Measurements from ENCODE around the gene TRAF7.

TRAF7 gene

DNA sequence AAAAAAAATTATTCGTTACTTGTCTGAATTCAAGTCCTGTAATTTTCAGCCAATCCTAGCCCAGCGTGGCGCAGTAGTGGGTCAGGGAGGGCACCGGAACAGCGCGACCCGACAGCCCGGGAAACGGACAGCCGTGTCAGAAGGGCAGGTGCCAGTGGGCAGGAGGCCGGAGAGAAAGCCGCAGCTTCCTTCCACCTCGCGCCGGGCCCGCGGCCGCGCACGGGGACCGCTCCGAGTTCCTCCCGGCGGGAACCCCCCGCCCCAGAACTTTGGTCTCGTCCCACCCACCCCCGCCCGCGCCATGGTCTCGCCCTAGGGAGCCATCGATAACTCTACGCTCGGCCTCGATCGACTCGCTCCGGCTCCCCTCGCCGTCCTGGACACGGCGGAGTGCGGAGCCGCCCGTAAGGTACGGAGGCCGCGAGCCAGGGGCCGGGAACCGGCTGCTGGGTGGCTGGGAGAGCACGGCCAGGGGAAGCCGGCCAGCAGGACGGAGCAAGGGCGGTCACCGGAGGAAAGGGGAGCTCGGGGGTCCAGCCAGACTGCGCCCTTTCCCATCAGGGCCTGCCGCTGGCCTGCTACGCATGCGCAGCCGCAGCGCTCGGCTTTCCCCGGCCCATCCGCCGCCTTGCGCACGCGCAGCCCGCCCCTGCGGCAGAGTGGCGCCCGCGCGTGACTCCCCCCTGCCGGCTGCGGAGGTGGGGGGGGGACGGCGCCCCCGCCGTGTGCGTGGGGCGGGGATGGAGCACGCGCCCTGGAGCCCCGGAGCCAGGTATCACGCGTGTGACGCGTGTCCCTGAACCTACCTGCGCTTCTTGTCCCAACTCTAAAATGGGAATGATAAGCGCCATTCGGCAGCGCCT is 49.8 kb downstream of the TRAF7 start, which contains the start of gene MLST8:
Gene MLST8 (plus strand): TSS at position 351 of the 863 bp plus-strand sequence. CDS start 632 bp downstream, outside the sequence.
- peak within 1 kb of the TSS; percentile 90 for H2AFZ ChIP-seq (ENCODE audit: low read length, unreplicated experiment)
- H3K27ac ChIP-seq (ENCODE audit: low read depth, low read length) = peak within 1 kb of the TSS; percentile 88
- H3K36me3 ChIP-seq (ENCODE audit: insufficient read depth, low read length) = peaks cover 6% of the 10 kb centered on the region; the same call in 1 of the 2 replicates
- no peaks in the 10 kb centered on the region for H3K27me3 ChIP-seq (ENCODE audit: insufficient read depth, low read length)
- peaks cover 9% of the 10 kb centered on the region for H3K4me1 ChIP-seq (ENCODE audit: control insufficient read depth, insufficient read depth, low read length, unreplicated experiment)
- peak within 1 kb of the TSS; percentile 100 for H3K4me3 ChIP-seq (ENCODE audit: low read depth, low read length)
- H3K79me2 ChIP-seq (ENCODE audit: control insufficient read depth, insufficient read depth, low read length, unreplicated experiment) = peaks cover 8% of the 10 kb centered on the region

DNA sequence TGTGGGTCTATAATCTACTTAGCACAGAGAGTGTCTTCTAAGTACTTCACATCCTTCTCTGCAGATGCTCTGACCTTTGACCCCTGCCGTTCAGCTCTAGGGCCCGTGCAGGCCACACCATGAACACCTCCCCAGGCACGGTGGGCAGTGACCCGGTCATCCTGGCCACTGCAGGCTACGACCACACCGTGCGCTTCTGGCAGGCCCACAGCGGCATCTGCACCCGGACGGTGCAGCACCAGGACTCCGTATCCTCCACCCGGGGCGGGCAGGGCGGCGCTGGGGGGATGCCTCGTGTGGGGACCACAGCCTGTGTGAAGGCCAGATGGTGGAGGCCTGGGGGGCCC is 50.4 kb downstream of the TRAF7 start:
- peak overlapping the region; percentile 90 for H2AFZ ChIP-seq (ENCODE audit: low read length, unreplicated experiment)
- 0 out of 2 replicates have a peak overlapping the region, but pooled peaks have one; percentile 88 for H3K27ac ChIP-seq (ENCODE audit: low read depth, low read length)
- H3K27me3 ChIP-seq (ENCODE audit: insufficient read depth, low read length) = no peaks in the 10 kb centered on the region
- peak overlapping the region; percentile 100 for H3K4me3 ChIP-seq (ENCODE audit: low read depth, low read length)
- peaks cover 6% of the 10 kb centered on the region; the same call in 1 of the 2 replicates for H3K36me3 ChIP-seq (ENCODE audit: insufficient read depth, low read length)
- H3K4me1 ChIP-seq (ENCODE audit: control insufficient read depth, insufficient read depth, low read length, unreplicated experiment) = peaks cover 9% of the 10 kb centered on the region
- peaks cover 8% of the 10 kb centered on the region for H3K79me2 ChIP-seq (ENCODE audit: control insufficient read depth, insufficient read depth, low read length, unreplicated experiment)

DNA sequence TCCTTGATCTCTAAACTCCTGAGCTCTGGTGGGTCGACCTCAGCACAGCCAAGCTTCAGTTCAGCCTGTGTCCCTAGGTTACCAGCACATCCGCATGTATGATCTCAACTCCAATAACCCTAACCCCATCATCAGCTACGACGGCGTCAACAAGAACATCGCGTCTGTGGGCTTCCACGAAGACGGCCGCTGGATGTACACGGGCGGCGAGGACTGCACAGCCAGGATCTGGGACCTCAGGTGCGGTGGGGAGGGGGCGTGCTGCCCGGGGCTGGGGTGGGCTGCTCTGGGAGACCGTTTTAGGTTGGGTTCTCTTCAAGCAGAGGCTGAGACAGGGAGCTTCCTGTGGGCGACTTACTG is 50.8 kb downstream of the TRAF7 start:
- Histone ChIP-seq H2AFZ (ENCODE audit: low read length, unreplicated experiment) (no peak overlapping the region), H3K79me2 (ENCODE audit: control insufficient read depth, insufficient read depth, low read length, unreplicated experiment) (peaks cover 8% of the 10 kb centered on the region), H3K27ac (ENCODE audit: low read depth, low read length) (no peak overlapping the region), H3K27me3 (ENCODE audit: insufficient read depth, low read length) (no peaks in the 10 kb centered on the region), H3K36me3 (ENCODE audit: insufficient read depth, low read length) (peaks cover 6% of the 10 kb centered on the region; the same call in 1 of the 2 replicates), H3K4me1 (ENCODE audit: control insufficient read depth, insufficient read depth, low read length, unreplicated experiment) (peaks cover 9% of the 10 kb centered on the region), H3K4me3 (ENCODE audit: low read depth, low read length) (peak overlapping the region; percentile 100)

DNA sequence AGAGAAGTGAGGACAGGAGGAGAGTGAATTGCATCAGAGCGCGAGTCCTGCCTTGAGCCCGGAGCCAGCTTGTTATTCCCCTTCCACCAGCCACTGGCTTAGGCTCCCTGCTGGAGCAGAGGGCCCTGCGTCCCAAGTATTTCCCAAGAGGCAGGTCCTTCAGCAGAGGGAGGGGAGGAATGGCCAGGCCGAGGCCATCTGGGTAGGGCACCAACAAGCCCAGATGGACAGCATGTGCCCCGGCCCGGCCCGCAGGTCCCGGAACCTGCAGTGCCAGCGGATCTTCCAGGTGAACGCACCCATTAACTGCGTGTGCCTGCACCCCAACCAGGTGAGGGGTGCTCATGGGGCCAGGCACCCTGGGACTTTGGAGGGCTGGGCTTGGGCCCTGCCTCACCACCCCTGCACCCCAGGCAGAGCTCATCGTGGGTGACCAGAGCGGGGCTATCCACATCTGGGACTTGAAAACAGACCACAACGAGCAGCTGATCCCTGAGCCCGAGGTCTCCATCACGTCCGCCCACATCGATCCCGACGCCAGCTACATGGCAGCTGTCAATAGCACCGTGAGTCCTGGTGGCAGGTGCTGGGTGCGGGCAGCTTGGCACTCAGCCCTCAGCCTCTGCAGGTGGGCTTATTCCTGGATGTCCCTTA is 51.3 kb downstream of the TRAF7 start:
- H3K27ac ChIP-seq (ENCODE audit: low read depth, low read length) = no peak overlapping the region
- peaks cover 8% of the 10 kb centered on the region for H3K79me2 ChIP-seq (ENCODE audit: control insufficient read depth, insufficient read depth, low read length, unreplicated experiment)
- peaks cover 9% of the 10 kb centered on the region for H3K4me1 ChIP-seq (ENCODE audit: control insufficient read depth, insufficient read depth, low read length, unreplicated experiment)
- no peak overlapping the region for H2AFZ ChIP-seq (ENCODE audit: low read length, unreplicated experiment)
- H3K27me3 ChIP-seq (ENCODE audit: insufficient read depth, low read length) = no peaks in the 10 kb centered on the region
- H3K4me3 ChIP-seq (ENCODE audit: low read depth, low read length) = peak overlapping the region; percentile 100; the same call in 1 of the 2 replicates
- peaks cover 6% of the 10 kb centered on the region; the same call in 1 of the 2 replicates for H3K36me3 ChIP-seq (ENCODE audit: insufficient read depth, low read length)

DNA sequence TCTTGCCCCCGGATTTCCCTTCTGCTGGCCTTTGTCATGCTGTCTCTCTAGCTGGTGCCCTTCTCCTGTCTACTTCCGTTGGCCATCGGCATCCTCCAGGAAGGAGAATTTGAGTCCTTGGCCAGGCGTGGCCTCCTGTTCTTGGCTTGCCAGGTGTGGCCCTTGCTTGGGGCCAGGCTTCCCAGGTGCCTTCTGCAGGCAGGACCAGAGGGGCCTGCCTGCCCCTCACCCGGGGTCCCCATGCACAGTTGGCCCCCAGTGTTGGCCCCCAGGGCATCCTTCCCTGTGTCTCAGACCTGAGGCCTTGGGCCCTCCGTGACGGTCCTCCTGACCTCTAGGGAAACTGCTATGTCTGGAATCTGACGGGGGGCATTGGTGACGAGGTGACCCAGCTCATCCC is 52.3 kb downstream of the TRAF7 start:
- no peaks in the 10 kb centered on the region for H3K27me3 ChIP-seq (ENCODE audit: insufficient read depth, low read length)
- peaks cover 17% of the 10 kb centered on the region for H3K79me2 ChIP-seq (ENCODE audit: control insufficient read depth, insufficient read depth, low read length, unreplicated experiment)
- no peak overlapping the region for H3K4me3 ChIP-seq (ENCODE audit: low read depth, low read length)
- peaks cover 17% of the 10 kb centered on the region for H3K4me1 ChIP-seq (ENCODE audit: control insufficient read depth, insufficient read depth, low read length, unreplicated experiment)
- H3K36me3 ChIP-seq (ENCODE audit: insufficient read depth, low read length) = peaks cover 10% of the 10 kb centered on the region; the same call in 1 of the 2 replicates
- H3K27ac ChIP-seq (ENCODE audit: low read depth, low read length) = no peak overlapping the region
- H2AFZ ChIP-seq (ENCODE audit: low read length, unreplicated experiment) = no peak overlapping the region

DNA sequence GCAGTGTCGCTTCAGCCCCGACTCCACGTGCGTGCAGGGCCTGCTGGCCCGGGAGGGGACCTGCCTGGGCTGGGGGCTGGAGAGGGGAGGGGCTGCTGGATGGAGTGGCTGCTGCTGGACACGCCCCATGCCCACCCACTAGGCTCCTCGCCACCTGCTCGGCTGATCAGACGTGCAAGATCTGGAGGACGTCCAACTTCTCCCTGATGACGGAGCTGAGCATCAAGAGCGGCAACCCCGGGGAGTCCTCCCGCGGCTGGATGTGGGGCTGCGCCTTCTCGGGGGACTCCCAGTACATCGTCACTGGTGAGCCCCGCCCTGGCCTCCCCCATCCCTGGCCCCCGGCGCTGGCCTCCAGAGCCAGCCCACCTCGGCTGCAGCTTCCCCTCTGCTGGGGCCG is 52.7 kb downstream of the TRAF7 start:
- no peaks in the 10 kb centered on the region for H3K27me3 ChIP-seq (ENCODE audit: insufficient read depth, low read length)
- no peak overlapping the region for H3K4me3 ChIP-seq (ENCODE audit: low read depth, low read length)
- no peak overlapping the region for H2AFZ ChIP-seq (ENCODE audit: low read length, unreplicated experiment)
- H3K36me3 ChIP-seq (ENCODE audit: insufficient read depth, low read length) = peaks cover 11% of the 10 kb centered on the region; the same call in 1 of the 2 replicates
- H3K27ac ChIP-seq (ENCODE audit: low read depth, low read length) = no peak overlapping the region
- H3K4me1 ChIP-seq (ENCODE audit: control insufficient read depth, insufficient read depth, low read length, unreplicated experiment) = peaks cover 22% of the 10 kb centered on the region
- H3K79me2 ChIP-seq (ENCODE audit: control insufficient read depth, insufficient read depth, low read length, unreplicated experiment) = peaks cover 21% of the 10 kb centered on the region

DNA sequence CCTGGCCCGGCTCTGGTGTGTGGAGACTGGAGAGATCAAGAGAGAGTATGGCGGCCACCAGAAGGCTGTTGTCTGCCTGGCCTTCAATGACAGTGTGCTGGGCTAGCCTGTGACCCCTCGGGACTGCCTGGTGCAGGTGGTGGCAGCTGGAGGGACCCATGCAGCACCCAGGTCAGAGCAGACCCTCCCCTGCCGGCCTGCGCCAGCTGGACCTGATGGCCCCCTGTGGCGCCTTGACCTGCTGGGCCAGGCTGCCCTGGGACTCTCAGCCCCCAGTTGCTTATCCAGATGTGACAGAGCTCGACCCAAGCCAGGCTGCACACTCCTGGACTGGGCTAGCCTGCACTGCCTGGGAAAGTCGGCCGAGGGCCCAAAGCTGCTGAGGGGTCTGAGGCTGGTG is 53.2 kb downstream of the TRAF7 start:
- Histone ChIP-seq H2AFZ (ENCODE audit: low read length, unreplicated experiment) (no peak overlapping the region), H3K4me3 (ENCODE audit: low read depth, low read length) (no peak overlapping the region), H3K79me2 (ENCODE audit: control insufficient read depth, insufficient read depth, low read length, unreplicated experiment) (peaks cover 26% of the 10 kb centered on the region), H3K4me1 (ENCODE audit: control insufficient read depth, insufficient read depth, low read length, unreplicated experiment) (peaks cover 24% of the 10 kb centered on the region), H3K27me3 (ENCODE audit: insufficient read depth, low read length) (no peaks in the 10 kb centered on the region), H3K27ac (ENCODE audit: low read depth, low read length) (no peak overlapping the region), H3K36me3 (ENCODE audit: insufficient read depth, low read length) (peaks cover 11% of the 10 kb centered on the region; the same call in 1 of the 2 replicates)

DNA sequence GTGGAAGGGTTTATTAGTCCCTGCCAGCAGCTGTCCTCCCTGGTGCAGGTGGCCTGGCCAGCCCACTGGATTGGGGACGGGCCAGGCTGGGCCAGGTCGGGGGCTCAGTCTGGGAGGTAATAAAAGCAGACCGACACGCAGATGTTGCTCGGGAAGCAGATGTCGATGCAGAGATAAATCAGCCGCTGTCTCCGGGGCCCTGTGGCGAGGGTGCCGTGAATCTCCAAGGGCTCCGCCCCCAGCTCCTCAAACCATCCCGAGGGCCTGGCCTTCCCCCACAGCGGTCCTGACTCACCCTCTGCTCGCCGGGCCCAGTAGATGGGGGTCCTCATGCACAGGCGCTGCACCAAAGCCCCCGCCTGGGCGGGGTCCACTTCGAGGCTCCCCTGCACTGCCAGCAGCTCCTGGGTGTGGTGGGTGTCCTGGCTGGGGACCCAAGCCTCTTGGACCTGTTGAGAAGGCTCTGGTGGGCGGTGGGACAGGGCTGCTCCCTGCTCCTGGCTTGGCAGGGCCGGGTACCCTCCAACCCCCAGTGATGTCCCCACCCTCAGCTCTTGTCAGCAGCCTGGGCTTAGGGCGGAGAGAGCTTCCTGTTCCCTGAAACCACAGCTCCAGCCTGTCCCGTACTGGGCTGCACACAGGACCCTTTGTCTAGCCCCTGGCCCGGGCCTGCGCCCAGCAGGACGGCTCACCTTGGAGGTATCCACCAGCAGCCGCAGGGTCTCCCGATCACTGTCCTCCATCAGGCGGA is 53.9 kb downstream of the TRAF7 start:
- Histone ChIP-seq H3K27ac (ENCODE audit: low read depth, low read length) (no peak overlapping the region), H3K4me1 (ENCODE audit: control insufficient read depth, insufficient read depth, low read length, unreplicated experiment) (peaks cover 24% of the 10 kb centered on the region), H3K36me3 (ENCODE audit: insufficient read depth, low read length) (peaks cover 11% of the 10 kb centered on the region; the same call in 1 of the 2 replicates), H3K27me3 (ENCODE audit: insufficient read depth, low read length) (no peaks in the 10 kb centered on the region), H3K4me3 (ENCODE audit: low read depth, low read length) (no peak overlapping the region), H2AFZ (ENCODE audit: low read length, unreplicated experiment) (no peak overlapping the region), H3K79me2 (ENCODE audit: control insufficient read depth, insufficient read depth, low read length, unreplicated experiment) (peaks cover 32% of the 10 kb centered on the region)

DNA sequence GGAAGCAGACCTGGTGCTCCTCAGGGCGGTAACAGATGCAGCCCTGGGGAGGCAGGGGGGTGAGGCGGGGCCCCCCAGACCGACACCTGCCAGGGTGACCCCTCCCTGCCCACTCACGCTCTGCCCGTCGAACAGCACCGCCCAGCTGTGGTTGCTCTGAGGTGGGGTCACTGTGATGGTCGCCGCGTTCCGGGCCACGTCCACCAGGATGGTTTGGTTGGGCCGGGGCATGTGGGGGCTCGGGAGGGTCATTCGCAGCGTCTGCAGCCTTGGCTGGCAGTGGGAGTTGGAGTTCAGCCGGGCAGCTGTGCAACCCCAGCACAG is 54.4 kb downstream of the TRAF7 start:
- Histone ChIP-seq H3K79me2 (ENCODE audit: control insufficient read depth, insufficient read depth, low read length, unreplicated experiment) (peaks cover 33% of the 10 kb centered on the region), H2AFZ (ENCODE audit: low read length, unreplicated experiment) (no peak overlapping the region), H3K27ac (ENCODE audit: low read depth, low read length) (no peak overlapping the region), H3K27me3 (ENCODE audit: insufficient read depth, low read length) (no peaks in the 10 kb centered on the region), H3K4me1 (ENCODE audit: control insufficient read depth, insufficient read depth, low read length, unreplicated experiment) (peaks cover 24% of the 10 kb centered on the region), H3K36me3 (ENCODE audit: insufficient read depth, low read length) (peaks cover 11% of the 10 kb centered on the region; the same call in 1 of the 2 replicates), H3K4me3 (ENCODE audit: low read depth, low read length) (no peak overlapping the region)

Measured in ACC112 (cell line).